Neural cell (in vitro differentiated cells): ENCODE measurements around the gene SREBF1. TPM values are rescaled to one million over a fixed set of nuclear protein-coding genes. Genes with fewer than 3 reads are reported as not detected.

Experiments used
- H2AFZ ChIP-seq: fragments of 200-600, 300-800 bp; sonication (generic), shearing (Covaris generic); 2 replicates; pipeline ENCODE4 v1.6.0; 2014; ENCODE audit warnings: low read depth, mild to moderate bottlenecking, antibody characterized with exemption, low read length, moderate library complexity
- H3F3A ChIP-seq: fragments of 200-600 bp; shearing (Covaris generic); 2 replicates; pipeline ENCODE4 v1.6.1; 2016; ENCODE audit warnings: mild to moderate bottlenecking, moderate library complexity, mixed read lengths, antibody characterized with exemption, low read length; ENCODE audit not compliant: insufficient read depth, poor library complexity, severe bottlenecking
- H3K27ac ChIP-seq: fragments of 200-600, 300-800 bp; sonication (generic), shearing (Covaris generic); 2 replicates; pipeline ENCODE4 v1.5.1; 2014; ENCODE audit warnings: mild to moderate bottlenecking, low read length, moderate library complexity
- H3K27me3 ChIP-seq: fragments of 300-800, 200-600 bp; sonication (generic), shearing (Covaris generic); 2 replicates; pipeline ENCODE4 v1.6.0; 2014; ENCODE audit warnings: mild to moderate bottlenecking, low read depth, low read length, moderate library complexity; ENCODE audit not compliant: insufficient read depth
- H3K36me3 ChIP-seq: fragments of 300-800, 200-600 bp; sonication (generic), shearing (Covaris generic); 2 replicates; pipeline ENCODE4 v1.5.1; 2014; ENCODE audit warnings: mild to moderate bottlenecking, antibody characterized with exemption, low read length, moderate library complexity; ENCODE audit not compliant: insufficient read depth
- H3K4me2 ChIP-seq: fragments of 300-800, 200-600 bp; sonication (generic), shearing (Covaris generic); 2 replicates; pipeline ENCODE4 v1.6.0; 2014; ENCODE audit warnings: mild to moderate bottlenecking, low read length
- H3K4me3 ChIP-seq: fragments of 300-800, 200-600 bp; sonication (generic), shearing (Covaris generic); 2 replicates; pipeline ENCODE4 v1.5.1; 2014; ENCODE audit warnings: mild to moderate bottlenecking, low read length, moderate library complexity
- H3K79me2 ChIP-seq: fragments of 200-600 bp; shearing (Covaris generic); replicated peaks from 2 replicates; pipeline ENCODE4 v1.6.0; 2014; ENCODE audit warnings: mild to moderate bottlenecking, low read length, moderate library complexity; ENCODE audit not compliant: insufficient read depth
- H3K9ac ChIP-seq: fragments of 300-800, 200-600 bp; sonication (generic), shearing (Covaris generic); 2 replicates; pipeline ENCODE4 v1.6.1; 2016; ENCODE audit warnings: mild to moderate bottlenecking, low read length, mixed read lengths
- H3K9me2 ChIP-seq: fragments of 200-600 bp; shearing (Covaris generic); 2 replicates; pipeline ENCODE4 v1.6.1; 2016; ENCODE audit warnings: mild to moderate bottlenecking, low read length, mixed read lengths; ENCODE audit not compliant: insufficient read depth
- H3K9me3 ChIP-seq: fragments of 200-600, 300-800 bp; sonication (generic), shearing (Covaris generic); 2 replicates; pipeline ENCODE4 v1.6.1; 2016; ENCODE audit warnings: mild to moderate bottlenecking, mixed run types, low read length, moderate library complexity, mixed read lengths
- H4K20me1 ChIP-seq: fragments of 200-600 bp; shearing (Covaris generic); 2 replicates; pipeline ENCODE4 v1.6.1; 2016; ENCODE audit warnings: mild to moderate bottlenecking, mixed run types; ENCODE audit not compliant: insufficient read depth
- EP300 ChIP-seq: fragments of 450-650 bp; conservative IDR thresholded peaks from 2 replicates; pipeline ENCODE4 v1.6.1; 2014; ENCODE audit warnings: antibody characterized with exemption, mild to moderate bottlenecking, moderate library complexity; ENCODE audit not compliant: poor library complexity, severe bottlenecking
- EZH2 ChIP-seq: fragments of 200-600, 300-800 bp; shearing (Covaris generic), sonication (generic); IDR thresholded peaks from 2 replicates; pipeline ENCODE4 v1.6.1; 2014; ENCODE audit warnings: antibody characterized with exemption, low read length, borderline replicate concordance, mild to moderate bottlenecking; ENCODE audit not compliant: insufficient read depth, poor library complexity, severe bottlenecking
- MXI1 ChIP-seq: fragments of 450-650 bp; conservative IDR thresholded peaks from 2 replicates; pipeline ENCODE4 v1.6.1; 2014; ENCODE audit warnings: antibody characterized with exemption, mild to moderate bottlenecking; ENCODE audit not compliant: poor library complexity, severe bottlenecking
- POLR2AphosphoS5 ChIP-seq: IDR thresholded peaks from 2 replicates; pipeline ENCODE4 v1.6.1; 2012
- RAD21 ChIP-seq: fragments of 450-650 bp; conservative IDR thresholded peaks from 2 replicates; pipeline ENCODE4 v1.6.1; 2014; ENCODE audit warnings: antibody characterized with exemption, mild to moderate bottlenecking, moderate library complexity
- REST ChIP-seq: IDR thresholded peaks from 2 replicates; pipeline ENCODE4 v1.6.1; 2012; ENCODE audit warnings: borderline replicate concordance
- SMC3 ChIP-seq: fragments of 450-650 bp; conservative IDR thresholded peaks from 2 replicates; pipeline ENCODE4 v1.6.1; 2014; ENCODE audit warnings: antibody characterized with exemption, mild to moderate bottlenecking, moderate library complexity; ENCODE audit not compliant: poor library complexity
- TAF1 ChIP-seq: IDR thresholded peaks from 2 replicates; pipeline ENCODE4 v1.6.1; 2012; ENCODE audit warnings: low read depth
- polyA plus RNA-seq: library from polyadenylated mRNA; depleted of rRNA; stranded (reverse); fragments of >200 nt; gene quantifications from 2 replicates; pipeline ENCODE4 v1.2.3, GENCODE V29; 2014
- TF ChIP-seq, protein P1 (sequence below): fragments of 450-650 bp; IDR thresholded peaks from 2 replicates; pipeline ENCODE4 v1.5.1; 2014; ENCODE audit warnings: antibody characterized with exemption, mild to moderate bottlenecking, moderate library complexity; ENCODE audit not compliant: poor library complexity, severe bottlenecking

Gene SREBF1
- polyA plus RNA-seq, 1 donor from 2014 or later: 22.5 TPM

DNA sequence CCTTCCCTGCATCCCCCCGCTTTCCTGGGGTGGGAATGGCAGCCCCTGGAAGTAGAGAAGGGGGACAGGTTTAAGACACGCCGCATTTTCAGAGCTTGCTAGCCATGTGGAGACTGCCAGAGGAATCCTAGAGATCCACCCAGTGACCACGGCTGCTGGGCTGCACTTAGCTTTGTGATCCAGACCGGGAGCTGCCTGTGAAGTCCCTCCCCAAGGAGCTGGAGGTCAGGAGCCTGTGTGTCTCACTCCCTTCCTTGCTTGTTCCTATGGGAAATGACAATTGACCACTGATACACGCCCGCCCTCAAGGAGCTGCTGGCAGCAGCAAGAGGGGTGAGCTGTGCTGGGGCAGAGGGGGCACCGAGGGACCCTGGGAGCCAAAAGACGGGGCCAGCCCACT, 73.7 kb downstream of the SREBF1 start:
- peaks cover 75% of the 10 kb centered on the region for H3K79me2 ChIP-seq
- TF ChIP-seq REST (no peak), RAD21 (no peak), EP300 (no peak), MXI1 (no peak), POLR2AphosphoS5 (no peak), EZH2 (no peak), SMC3 (no peak), TAF1 (no peak)
- TF ChIP-seq, protein P1, sequence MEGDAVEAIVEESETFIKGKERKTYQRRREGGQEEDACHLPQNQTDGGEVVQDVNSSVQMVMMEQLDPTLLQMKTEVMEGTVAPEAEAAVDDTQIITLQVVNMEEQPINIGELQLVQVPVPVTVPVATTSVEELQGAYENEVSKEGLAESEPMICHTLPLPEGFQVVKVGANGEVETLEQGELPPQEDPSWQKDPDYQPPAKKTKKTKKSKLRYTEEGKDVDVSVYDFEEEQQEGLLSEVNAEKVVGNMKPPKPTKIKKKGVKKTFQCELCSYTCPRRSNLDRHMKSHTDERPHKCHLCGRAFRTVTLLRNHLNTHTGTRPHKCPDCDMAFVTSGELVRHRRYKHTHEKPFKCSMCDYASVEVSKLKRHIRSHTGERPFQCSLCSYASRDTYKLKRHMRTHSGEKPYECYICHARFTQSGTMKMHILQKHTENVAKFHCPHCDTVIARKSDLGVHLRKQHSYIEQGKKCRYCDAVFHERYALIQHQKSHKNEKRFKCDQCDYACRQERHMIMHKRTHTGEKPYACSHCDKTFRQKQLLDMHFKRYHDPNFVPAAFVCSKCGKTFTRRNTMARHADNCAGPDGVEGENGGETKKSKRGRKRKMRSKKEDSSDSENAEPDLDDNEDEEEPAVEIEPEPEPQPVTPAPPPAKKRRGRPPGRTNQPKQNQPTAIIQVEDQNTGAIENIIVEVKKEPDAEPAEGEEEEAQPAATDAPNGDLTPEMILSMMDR: no peak
- H3K4me2 ChIP-seq: no peak overlapping the region
- no peaks in the 10 kb centered on the region for H3K9me3 ChIP-seq
- no peak overlapping the region for H2AFZ ChIP-seq
- H3K4me3 ChIP-seq: no peak overlapping the region
- no peak overlapping the region for H3K9ac ChIP-seq
- peaks cover 9% of the 10 kb centered on the region for H3K36me3 ChIP-seq
- H3K9me2 ChIP-seq: no peaks in the 10 kb centered on the region
- peaks cover 4% of the 10 kb centered on the region for H3F3A ChIP-seq
- no peak overlapping the region for H3K27ac ChIP-seq
- H4K20me1 ChIP-seq: peaks cover 8% of the 10 kb centered on the region
- no peaks in the 10 kb centered on the region for H3K27me3 ChIP-seq

DNA sequence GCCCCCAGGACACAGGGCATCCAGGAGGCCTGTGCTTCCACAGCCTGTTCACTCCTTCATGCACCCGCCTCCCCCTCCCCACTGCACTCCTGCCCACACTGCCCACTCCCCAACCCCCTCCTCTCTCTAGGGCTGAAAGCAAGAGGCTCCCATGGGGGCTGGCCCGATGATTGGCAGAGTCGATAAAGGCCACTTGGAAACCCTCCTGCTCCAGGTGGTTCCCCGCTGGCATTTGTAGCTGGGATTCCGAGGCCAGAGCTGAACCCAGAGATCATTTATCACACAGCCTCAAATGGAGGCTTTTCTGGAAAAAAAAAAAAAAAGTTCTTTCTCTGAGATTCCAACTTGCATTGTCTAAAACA, 74.1 kb downstream of the SREBF1 start:
- Histone ChIP-seq H3K4me2 (no peak overlapping the region), H3F3A (peaks cover 4% of the 10 kb centered on the region), H3K4me3 (no peak overlapping the region), H3K36me3 (peaks cover 9% of the 10 kb centered on the region), H3K9ac (no peak overlapping the region), H4K20me1 (peaks cover 10% of the 10 kb centered on the region), H3K79me2 (peaks cover 72% of the 10 kb centered on the region), H3K27me3 (no peaks in the 10 kb centered on the region), H3K27ac (no peak overlapping the region), H3K9me3 (no peaks in the 10 kb centered on the region), H3K9me2 (no peaks in the 10 kb centered on the region), H2AFZ (no peak overlapping the region)
- TF ChIP-seq SMC3 (no peak), MXI1 (no peak), REST (no peak), TAF1 (no peak), EP300 (no peak), EZH2 (no peak), POLR2AphosphoS5 (no peak), RAD21 (no peak)
- TF ChIP-seq, protein P1: no peak
